Right lung (tissue), 5 donors: ENCODE measurements around the gene NF1. TPM values are rescaled to one million over a fixed set of nuclear protein-coding genes. Genes with fewer than 3 reads are reported as not detected.

Source experiments
- DNase-seq, 2 donors: peaks; one replicate each; pipeline ENCODE4 v3.0.0-alpha.2; 2013
- polyA plus RNA-seq, 5 donors: library from polyadenylated mRNA; unstranded; fragments of 120-200 nt; gene quantifications; one replicate each; pipeline versions ENCODE4 v1.2.1 to v1.2.3, GENCODE V29; 2013; ENCODE audit warnings: inconsistent platforms in 1 of 5, low replicate concordance in 1 of 5; ENCODE audit not compliant: insufficient read length in 5 of 5, insufficient read depth in 1 of 5

NF1 gene
- polyA plus RNA-seq, 5 donors = 28.4 to 50.1 (median 47.0) TPM

DNA sequence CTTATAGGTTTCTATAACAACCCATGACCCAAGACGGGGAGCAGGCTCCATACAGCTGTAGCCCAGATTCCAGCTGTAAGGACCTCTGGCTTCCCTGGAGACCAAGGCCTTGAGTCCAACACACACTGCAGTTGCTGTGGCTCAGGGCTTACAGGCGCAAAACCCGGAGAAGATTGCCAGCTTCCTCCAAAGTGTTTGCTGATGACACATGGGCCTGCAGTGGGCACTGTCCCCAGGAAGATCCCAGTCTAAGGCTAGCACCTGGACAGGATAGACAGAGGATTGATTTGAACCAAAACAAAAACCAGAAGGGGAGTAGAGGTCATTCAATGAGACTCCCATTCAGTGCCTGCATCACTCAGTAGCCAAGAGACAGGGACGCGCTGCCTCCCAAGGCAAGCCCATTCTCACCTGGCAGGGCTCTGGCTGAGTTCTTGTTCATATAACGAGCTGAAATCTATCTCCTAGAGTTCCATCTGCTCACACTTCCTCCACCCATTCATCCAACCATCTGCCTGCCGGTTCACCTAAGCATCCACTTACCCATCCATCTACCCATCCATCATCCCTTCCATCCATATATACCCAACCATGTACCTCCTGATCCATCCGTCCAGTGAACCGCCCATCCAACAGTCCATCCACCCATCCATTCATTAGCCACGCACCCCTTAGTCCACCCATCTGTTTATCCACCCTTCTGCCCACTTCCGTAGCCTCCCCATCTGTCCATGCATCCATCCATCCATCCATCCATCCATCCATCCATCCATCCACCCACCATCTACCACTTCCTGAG, 306.9 kb downstream of the NF1 start:
- DNase-seq = no peak

DNA sequence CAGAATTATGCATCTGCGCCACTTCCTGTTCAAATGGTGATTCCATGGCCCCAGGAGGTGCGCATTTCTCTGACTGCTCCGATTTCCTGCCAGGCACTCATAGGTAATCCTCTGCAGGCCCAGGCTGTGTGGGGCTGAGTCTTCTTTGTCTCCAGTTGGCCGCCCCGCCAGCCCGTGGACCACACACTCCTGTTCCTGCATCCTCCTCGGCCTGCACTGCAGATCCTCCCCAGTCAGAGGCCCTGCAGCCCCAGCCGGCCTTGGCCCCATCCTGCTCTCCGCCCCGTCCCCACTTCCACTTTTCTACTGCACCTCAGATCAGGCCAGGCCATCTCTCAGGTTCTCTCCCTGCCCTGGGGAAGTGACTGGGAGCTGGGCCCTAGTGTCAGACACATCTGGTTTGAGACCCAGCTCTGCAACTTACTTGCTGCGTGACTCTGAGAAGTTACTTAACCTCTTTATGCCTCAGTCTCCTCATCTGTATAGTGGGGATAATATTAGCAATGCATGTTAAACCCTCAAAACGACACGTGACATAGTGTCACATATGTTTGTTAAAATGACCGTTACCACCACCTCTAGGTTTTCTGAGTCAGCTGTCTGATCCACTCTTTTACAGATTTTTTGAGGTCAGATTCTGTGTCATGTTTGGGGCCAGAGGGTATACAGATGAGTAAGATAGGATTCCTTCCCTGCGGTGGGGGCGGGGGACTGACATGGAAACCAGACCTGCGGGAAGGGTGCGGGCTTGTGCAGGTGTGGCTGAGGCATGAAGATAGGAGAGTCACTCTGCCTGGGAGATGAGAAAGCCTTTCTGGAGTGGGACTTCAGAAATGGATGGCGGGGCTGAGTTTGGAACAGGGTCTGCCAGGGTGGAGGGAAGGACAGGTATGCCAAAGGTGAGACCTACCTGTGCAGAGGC, 309.5 kb downstream of the NF1 start:
- no peak for DNase-seq

DNA sequence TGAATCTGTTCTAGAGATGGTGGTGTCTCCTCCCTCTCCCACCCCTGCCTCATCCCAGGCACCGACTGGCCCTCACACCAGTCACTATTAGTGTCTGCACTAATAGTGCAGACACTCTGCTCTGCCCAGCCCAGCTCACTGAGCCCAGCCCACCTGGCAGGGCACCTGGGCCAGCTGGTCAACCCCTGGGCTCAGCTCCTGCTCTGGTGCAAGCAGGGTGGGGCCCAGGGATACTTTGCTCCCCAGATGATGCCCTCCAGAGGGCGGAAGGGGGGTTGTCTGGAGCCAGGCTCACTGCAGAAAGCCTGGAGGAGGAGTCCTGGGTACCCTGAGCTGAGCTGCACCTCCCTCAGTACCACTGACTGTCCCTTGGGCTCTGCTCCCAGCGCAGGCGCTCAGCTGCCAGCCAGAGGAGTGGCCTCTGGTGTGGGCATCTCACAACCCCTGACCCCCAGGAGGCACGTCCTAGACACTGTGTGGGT, 311.2 kb downstream of the NF1 start:
- no peak for DNase-seq

DNA sequence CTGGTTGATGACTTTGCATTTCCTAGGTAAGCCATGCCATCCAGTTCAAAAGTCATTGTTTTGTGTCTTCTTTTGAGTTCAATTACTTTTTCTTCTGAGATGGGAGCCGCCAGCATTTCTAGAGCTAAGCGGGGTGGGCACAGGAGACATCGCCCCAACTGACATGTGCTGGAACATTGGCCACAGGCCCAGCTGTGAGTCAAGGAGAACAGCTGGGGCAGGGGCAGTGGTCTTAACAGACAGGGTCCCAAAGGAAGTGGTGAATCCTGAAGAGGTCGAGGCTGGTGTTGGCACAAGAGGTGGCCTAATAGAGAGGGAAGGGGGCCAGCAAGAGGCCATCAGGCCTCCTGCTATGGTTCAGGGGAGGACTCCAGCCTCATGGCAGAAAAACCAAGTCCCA, 313.8 kb downstream of the NF1 start:
- DNase-seq = no peak

DNA sequence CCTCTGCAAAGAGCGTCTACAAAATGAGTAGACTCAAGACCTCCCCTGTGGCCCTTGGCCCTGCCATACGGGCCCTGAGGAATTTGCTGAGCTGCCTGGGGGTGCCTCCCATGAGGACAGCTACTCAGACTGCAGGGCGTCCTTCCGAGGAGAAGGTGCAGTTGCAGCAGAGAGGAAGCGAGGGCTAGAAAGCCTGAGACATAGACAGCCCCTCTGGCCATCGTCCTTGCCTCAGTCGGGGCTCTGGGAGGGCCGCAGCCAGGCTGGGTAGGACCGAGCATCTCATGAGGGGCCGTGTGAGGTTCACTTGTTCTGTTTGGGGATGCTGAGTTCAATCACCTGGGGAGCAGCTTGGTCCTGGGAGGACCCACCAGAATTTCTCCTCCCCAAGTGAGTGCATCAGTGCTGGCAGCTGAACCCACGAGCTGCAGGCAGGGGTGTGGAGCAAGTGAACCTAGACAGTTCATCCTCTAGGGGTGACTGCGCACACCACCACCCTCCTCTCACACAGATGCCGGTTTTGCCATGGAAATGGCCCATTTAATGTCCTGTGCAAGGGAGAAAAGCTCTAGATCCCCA, 317.0 kb downstream of the NF1 start:
- no peak for DNase-seq

DNA sequence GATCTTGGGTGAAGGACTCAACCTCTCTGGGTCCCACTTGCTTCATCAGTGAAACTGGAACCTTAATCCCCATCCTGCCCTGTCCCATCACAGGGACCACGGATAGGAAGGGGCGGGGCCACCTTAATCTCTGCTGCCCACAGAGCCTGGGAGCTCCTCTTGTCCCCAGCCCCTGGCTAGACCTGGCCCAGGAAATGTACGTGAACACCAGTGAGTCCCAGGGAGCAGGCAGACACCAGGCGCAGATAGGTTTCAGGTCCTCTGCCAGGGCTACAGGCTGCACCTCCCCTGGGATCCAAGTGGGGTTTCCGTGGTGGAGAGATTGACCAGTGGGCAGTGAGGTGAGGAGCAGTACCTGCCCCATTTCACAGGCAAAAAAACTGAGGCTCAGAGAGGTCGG, 317.7 kb downstream of the NF1 start:
- no peak for DNase-seq

DNA sequence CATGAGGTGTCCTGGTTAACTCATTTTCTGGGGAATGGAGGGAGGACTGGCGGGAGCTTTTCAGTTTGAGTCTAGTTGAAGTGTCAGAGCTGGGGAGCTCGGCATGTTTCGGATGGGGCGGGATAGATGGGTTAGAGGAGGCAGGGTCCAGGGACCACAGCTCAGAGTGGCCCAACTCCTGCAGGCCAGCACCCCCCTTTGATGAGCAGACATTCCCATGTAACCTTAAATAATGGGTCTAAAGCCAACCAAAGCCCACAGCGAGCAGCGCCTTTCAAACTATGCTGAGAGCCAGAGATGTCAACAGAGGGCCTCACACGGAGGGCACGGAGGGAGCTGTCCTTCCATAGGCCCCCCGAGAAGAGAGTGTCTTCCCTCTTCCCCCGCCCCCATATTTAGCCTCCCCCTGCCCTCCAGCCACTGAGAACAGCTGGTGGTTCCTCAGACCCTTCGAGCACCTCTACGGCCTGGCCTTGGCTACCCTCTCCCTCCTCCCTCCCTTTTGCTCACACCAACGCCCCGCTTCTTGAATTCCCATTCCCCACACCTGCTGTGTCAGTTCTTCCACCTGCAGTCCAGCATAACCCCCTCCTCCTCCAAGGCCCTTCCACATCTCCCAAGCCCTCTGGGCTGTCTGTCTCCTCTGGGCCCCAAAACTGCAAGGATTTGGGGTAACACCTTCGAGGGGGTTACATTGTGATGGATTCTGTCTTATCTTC, 318.5 kb downstream of the NF1 start:
- DNase-seq = no peak

DNA sequence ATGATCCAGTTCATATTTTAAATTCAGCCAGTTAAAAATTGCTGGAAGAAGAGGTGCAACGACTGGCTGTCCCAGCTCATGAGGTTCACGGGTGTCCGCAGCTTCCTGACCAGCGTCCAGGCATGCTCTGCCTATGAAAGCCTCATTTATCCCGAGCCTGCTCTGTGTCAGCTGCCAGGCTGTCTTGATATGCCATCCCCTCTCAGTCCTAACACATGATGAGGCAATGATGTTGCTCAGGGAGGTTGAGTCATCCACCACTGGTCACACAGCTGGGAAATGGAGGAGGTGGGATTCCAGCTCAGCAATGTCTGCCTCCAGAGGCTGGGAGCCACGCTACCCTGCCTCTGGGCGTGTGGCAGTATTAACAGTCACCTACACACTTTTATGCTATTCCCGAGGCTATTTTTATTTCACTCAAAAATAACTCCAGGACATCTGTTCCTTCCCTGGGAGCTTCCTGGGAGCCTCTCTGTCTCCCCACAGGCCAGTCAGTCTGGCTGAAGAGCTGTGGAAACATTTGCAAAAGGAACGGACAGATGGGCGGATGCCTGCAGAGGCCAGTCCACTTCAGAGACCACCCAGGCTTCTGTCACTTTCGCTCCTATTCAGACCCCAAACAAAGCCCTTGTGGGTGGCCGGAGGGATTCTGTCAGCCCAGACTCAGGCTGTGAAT, 319.2 kb downstream of the NF1 start:
- no peak for DNase-seq

DNA sequence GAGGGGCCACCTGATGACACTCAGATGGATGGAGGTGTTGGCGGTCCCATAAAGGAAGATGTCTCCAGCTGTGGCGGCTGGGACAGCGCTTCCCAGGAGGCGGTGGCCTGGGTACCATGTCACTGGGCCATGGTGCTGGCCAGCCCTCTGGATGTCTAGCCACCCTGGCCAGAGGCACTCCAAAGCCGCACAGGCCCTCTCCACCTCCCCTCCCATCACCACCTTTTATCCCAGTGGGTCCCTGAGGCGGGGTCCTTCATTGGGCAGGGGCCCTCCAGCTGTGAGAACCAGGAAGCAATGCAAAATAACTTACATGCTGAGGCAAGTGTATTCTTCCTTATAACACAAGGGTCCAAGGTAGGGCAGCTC, 319.8 kb downstream of the NF1 start:
- DNase-seq = no peak

DNA sequence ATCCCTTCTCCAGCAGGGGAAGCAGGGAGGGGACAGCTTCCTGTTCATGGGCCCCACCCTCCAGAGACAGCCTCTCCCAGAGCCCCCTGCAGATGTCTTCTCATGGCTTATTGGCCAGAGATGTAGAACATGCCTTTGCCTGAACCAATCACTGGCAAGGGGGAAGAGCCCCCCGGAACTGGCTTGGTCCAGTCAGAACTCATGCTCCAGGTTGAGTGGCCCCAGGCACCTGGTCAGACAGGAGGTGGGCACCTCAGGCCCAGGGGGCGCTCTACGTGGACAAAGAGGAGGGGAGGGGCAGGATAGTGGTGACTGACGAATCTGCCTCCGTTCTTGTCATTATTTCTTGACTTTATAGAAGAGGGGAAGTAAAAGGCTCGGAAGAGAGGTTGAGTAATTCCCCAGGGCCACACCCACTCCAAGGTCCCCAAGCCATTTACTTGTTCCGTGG, 320.3 kb downstream of the NF1 start:
- no peak for DNase-seq

DNA sequence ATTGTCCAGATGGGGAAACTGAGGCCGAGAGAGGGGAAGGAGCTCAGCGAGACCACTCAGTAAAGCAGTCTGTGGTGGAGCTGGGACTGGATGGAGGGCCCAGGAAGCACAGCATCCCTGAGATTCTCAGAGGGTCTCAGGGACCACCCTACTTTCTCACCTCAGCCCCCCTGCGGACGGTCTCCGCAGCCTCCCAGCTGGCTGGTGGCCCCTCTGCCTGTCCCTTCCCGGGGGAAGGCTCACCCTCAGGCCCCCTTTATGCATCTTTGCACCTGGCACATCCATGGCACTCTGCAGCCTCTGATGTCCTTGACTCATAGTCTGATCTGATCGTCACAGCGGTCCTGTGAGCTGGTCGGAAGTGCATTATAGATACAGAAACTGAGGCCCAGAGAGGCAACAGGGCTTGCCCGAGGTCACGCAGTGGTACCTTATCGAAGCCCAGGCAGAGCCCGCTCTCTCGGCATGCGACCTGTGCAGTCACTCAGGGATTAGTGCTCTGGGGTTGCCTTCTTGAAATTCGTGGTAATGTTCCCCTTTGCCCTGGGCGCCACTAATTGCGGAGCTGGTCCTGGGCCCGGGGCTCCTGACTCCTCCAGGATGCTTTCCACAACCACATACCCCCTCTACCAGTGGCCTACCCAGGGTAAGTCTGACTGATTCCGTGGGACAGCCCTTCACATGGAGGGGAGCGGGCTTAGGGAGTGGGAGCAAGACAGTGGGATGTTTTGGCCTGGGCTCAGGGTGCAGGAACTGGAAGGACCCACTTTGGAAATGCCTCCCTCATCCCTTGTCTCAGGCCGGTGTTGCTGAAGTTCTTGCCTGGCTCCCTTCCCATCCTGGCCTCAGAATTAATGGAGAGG, 321.1 kb downstream of the NF1 start:
- DNase-seq = no peak

DNA sequence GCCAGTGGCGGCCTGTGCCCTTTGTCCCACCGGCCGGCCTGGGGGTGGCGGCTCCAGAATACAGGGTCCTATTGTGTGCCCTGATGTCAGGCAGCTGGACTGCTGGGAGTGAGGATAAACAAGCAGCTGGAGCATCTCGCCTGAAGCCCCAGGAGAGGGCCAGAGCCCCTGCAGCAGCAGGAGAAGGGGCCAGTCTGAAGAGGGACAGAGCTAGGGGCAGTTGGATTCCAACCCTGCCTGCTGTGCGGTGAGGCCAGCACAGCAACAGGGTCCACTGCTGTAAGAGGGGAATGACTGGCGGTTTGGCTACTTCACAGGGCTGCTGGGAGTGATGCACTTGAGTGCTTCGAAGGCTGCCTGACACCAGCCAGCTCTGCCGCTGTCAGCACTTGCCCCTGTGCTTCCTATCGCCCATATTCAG, 321.7 kb downstream of the NF1 start:
- peak; percentile 78 to 81 for DNase-seq

DNA sequence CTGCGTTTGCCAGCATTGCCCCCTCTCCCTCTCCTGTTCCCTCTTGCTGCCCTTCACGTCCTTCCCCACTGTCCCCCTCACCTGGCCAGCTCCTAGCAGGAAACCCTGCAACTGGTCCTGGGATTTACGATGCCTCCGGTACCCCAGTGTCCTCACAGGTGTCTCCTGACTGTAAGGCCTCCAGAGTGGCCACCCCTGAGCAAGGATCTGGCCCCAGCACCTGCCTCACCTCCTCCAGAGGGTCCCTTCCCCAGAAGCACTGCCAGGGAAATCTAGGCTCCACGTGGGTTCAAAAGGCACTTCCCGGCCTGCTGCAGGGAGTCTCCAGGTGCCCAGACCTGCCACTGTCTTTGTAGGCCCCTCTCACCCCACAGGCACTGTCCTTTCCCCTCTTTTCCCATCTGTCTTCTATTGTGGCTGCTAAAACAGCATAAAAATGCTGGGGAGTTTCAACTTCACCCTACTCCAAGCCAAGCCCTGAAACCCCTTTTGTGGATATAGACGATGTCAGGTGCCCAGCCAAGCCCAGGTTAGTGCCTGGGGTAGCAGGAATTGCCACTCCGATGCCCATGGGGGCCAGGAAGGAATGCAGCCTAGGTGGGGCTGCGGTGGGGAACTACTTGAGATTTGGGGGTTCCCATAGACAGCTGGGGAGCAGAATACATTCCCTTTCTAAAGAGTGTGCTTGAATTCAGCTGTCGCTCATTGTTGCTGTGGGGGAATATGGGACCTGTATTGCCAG, 322.4 kb downstream of the NF1 start:
- no peak for DNase-seq

DNA sequence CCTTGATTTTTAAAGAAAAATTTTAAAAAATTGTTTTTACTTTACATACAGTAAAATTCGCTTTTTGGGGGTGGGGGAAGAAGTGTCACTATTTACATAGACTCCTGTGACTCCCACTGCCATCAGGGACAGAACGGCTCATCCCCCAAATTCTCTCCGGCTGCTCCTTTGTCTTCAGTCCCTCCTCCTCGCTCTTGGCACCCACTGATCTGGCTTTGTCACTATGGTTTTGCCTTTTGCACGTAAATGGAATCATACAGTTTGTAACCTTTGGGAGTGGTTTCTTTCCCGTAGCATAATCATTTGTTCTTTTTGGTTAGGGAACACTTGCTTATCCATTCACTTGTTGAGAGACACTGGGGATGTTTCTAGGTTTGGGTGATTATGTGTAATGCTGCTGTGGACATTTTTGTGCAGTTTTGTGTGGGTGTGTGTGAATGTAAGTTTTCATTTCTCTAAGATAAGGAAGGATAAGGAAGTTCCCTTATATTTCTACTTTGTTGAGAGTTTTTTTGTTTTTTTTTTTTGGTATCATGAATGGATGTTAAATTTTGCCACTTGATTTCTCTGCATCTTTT, 324.1 kb downstream of the NF1 start:
- DNase-seq = no peak

DNA sequence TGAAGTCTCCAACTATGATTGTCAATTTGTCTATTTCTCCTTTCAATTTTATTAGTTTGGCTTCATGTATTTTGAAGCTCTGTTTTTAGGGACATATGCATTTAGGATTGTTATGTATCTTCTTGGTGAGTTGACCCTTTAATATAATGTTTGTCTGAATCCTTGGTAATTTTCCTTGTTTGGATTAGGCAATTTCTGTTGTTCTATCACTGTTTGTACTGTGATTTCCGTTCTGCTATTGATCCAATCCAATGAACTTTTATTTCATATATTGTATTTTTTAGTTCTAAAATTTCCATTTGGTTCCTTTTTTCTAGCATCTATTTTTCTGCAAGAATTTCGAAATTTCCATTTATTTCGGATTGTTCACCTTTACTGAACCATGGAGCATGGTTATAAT, 327.7 kb downstream of the NF1 start:
- no peak for DNase-seq

DNA sequence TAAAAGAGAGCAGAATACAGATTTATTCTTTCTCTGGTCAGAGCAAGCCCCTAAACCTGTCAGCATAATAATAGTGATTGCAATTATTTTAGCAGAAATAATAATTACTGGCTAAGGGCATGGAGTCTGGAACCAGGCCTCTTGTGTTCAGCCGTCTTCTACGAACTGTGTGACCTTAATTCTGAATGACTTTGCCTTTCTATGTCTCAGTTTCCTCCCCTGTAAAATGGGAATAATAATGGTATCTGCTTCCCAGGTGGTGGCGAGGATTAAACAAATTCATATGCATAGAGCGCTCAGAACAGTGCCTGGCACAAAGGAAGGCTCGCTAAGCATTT, 330.1 kb downstream of the NF1 start:
- DNase-seq = no peak

DNA sequence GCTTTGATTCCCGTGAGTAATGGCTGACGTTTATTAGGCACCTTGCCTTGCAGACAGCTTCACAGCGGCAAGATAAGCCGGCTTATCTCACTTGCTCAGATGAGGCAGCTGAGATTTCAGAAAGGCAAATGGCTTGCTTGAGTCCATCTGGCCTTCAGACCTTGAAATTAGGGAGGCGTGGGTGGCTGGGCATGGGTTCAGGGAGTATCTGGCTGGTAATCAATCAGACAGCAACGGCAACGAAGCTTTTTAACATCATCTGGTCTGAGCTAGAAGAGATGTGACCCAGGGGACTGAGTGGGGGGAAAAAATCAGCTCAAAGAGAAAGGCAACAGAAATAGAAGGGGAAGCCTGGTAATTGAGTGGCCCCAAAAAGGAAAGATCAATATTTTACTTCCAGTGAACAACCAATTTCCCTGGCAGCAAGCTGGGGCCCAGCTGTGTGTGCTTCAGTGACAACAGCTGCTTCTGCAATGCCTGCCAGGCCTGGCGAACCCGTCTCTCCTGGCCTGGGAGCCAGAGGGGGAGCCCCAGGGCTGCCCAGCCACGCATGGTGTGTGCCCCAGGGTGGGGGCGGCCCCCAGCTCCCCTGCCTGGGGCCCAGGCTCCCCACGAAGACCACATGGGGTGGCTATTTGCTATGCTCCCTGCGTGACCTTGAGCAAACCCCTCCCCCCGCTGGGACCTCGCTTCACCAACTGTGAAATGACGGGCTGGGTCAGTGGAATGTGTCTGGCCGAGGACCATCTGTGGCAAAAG, 330.7 kb downstream of the NF1 start:
- peak; percentile 45 to 58 for DNase-seq
